DMS114 treated with DMSO at 0.1 percent for 48 hours (cell line): Measurements from ENCODE around the gene TXNDC8.
"Not testable (repeated sequence)": the region's sequence is repeated elsewhere in the genome, so short reads cannot be mapped to it uniquely, and the experiment has no call there.

Experiments
- DNase-seq: peaks from one replicate; lab custom pipeline; 2025; ENCODE audit not compliant: unreplicated experiment; lab: John Stamatoyannopoulos, UW

The TXNDC8 gene

GRCh38 chr9:110337727-110338126, at the start of gene TXNDC8:
TXNDC8 (minus strand) TSS chr9:110337863.
- DNase-seq = no peak

DNA sequence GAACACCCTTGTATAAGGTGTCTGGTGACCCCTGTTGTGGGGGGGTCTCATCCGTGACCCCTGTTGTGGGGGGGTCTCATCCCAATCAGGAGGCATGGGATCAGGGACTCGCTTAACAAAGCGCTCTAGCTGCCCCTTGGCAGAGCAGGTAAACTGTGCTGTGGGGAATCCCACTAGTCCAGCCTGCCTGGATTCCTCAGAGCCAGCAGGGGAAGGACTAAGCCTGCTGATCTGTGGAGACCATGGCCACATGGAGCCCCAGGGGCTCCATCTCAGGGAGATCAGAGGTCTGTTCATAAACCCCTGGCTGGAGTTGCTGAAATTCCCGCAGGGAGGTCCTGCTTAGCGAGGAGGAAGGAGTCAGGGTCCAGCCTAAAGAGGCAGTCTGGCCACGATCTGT, 45.8 kb upstream of the TXNDC8 start:
- DNase-seq = no peak

DNA sequence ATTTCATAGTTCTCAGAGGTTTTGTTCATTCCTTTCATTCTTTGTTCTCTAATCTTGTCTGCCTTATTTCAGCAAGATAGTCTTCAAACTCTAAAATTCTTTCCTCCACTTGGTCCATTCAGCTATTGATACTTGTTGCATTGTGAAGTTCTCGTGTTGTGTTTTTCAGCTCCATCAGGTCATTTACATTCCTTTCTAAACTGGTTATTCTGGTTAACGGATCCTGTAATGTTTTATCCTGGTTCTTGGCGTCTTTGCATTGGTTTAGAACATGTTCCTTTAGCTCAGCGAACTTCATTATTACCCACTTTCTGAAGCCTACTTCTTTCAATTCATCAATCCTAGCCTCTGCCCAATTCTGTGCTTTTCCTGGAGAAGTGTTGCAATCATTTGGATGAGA, 45.1 kb upstream of the TXNDC8 start:
- no peak for DNase-seq

- DNase-seq = no peak
Measured at GRCh38 chr9:110371411-110372007, 33.8 kb upstream of the TXNDC8 start.

DNA sequence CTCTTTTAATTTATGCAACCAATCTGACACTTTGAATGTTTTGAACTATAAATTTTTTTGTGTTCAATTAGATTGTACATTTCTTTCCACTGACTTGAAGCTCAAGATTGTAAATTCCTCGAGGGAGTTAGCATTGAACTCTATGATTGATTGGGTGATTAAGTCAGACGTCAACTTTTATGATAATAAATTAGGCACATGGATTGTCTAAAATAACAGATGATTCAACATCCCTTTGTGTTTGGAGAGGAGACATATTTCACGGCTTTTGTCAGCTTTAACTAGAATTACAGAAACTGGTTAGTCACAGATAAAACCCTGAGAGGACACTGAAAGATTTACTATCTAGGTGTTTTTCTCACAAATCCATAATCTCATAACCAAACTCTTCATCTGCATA, 32.7 kb upstream of the TXNDC8 start:
- no peak for DNase-seq

- no peak for DNase-seq
Measured at GRCh38 chr9:110364451-110364850, 26.8 kb upstream of the TXNDC8 start.

DNA sequence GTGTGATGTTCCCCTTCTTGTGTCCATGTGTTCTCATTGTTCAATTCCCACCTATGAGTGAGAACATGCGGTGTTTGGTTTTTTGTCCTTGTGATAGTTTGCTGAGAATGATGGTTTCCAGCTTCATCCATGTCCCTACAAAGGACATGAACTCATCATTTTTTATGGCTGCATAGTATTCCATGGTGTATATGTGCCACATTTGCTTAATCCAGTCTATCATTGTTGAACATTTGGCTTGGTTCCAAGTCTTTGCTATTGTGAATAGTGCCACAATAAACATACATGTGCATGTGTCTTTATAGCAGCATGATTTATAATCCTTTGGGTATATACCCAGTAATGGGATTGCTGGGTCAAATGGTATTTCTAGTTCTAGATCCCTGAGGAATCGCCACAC, 21.3 kb upstream of the TXNDC8 start:
- DNase-seq = not testable (repeated sequence)

DNA sequence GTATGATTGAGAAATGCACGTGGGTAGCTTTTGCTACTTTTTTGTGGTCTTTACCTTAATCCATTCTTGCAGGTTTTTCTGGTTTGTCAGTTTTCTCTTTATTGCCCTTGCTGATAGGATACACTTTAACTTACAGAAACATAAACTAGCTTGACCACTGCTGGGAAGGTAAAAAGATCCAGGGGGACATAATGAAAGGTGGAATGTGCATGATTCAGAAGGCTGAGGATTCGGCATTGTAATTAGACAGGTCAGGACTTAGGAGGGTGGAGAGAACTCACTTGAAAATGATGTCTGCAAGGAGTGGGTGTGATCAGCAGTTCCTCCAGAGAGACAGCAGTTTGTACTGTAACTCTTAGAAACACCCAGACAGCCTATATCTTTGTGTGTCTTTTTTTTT, 19.8 kb upstream of the TXNDC8 start:
- no peak for DNase-seq

DNA sequence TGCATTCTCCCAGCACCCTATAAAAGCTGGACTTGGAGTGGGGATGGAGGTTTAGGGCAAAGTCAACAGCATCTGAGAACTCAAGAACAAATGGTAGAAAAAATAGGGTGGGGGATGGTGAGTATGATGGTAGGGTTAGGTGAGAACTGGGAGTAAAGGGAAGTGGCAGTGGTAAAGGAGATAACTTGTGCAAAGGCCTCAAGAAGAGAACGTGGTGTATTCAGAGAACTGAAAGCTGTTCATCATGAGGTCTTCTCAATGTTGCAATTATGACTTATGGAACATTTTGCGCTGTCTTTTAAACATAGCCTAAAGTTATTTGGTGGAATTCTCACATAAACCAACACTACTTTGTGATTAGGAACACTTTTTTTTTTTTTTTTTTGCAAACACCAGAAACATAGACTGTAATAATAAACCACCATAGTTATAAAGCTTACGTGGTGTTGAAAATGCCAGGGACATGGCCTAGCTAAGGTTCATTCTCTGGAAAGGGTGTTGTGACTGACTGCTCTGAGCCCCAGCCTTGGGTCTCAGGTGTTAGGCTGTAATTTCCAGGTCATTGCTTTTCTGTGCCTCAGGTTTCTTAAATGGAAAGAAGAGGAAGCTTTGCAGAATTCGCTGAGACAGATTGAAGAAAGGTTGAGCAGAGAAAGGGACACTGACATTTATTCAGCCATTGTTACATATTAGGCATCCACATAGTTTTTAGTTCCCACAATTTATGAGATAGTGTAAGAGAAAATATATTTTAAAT, 19.2 kb upstream of the TXNDC8 start:
- no peak for DNase-seq

DNA sequence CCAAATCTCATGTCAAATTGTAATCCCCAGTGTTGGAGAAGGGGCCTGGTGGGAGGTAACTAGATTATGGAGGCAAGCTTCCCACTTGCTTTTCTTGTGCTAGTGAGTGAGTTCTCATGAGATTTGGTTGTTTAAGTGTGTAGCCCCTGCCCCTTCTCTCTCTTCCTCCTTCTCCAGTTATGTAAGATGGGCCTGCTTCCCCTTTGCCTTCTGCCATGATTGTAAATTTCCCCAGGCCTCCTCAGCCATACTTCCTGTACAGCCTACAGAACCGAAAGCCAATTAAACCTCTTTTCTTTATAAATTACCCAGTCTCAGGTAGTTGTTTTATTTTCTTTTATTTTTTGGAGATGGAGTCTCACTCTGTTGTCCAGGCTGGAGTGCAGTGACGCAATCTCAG, 18.2 kb upstream of the TXNDC8 start:
- no peak for DNase-seq

DNA sequence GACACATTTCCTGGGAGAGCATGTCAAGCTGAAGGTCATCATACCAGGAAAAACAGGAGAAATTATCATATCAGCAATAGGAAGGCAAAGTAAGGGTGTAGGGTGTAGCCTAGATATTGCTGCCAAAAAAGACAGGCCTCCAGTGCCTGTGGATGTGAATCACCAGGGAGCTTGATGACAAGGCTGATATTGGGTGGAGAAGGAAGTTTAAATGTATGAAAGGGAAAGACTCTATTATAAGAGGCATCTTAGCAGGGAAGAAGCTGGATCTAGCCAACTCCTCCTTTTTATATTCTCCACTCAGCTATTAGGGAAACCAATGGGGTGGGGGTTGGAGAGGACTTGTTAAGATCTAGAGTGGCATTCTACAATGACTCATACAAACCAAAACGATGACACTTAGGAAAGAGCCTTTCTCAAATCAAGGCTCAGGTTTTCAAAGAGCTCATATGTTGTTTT, 13.4 kb upstream of the TXNDC8 start:
- DNase-seq = no peak

DNA sequence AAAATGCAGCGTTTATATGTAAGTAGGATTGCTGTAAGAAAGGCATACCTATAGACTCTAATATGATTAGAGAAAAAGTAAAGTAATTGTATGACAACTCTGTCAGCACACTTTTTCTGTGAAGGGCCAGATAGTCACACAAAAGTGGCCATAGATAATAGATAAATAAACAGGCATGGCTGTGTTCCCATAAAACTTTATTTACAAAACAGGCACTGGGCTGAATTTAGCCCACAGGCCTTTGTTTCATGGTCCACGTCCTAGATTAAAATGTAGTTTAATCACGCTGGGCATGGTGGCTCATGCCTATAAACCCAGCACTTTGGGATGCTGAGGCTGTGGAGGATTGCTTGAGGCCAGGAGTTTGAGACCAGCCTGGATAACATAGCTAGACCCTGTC, 8.7 kb upstream of the TXNDC8 start:
- no peak for DNase-seq

DNA sequence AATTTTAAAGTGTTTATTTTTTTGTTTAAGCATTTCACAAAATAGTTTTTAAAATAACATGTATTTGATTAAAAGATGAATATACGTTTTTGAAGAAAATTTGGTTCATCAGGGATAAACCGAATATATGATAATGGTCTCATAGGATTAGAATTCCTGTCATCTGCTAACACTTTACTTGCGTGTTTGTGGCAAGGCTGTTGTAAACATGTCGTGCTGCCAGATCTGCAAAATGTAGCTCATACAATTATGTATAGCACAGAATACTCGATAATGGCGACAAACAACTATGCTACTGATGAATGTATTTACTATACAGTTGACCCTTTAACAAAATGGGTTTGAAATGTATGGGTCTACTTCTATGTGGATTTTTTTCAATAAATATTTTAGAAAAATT, 7.2 kb upstream of the TXNDC8 start:
- DNase-seq = no peak

- DNase-seq = no peak
Measured at GRCh38 chr9:110343551-110343950, 5.9 kb upstream of the TXNDC8 start.

DNA sequence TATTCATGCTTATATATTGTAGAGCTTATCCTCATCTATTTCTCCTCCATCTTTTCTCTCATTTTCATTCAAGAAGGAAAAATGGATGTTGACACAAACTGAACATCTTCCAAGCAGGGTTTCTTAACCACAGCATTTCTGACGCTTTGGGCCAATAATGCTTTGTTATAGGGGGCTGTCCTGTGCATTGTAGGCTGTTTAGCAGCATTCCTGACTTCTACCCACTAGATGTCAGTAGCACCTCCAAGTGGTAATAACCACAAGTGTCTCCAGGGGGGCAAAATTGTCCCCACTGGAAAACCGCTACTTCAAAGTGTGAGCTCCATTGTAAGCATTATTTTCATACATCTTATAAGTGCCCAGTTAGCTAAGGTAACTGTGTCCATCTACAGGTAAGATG, 2.6 kb upstream of the TXNDC8 start:
- no peak for DNase-seq

DNA sequence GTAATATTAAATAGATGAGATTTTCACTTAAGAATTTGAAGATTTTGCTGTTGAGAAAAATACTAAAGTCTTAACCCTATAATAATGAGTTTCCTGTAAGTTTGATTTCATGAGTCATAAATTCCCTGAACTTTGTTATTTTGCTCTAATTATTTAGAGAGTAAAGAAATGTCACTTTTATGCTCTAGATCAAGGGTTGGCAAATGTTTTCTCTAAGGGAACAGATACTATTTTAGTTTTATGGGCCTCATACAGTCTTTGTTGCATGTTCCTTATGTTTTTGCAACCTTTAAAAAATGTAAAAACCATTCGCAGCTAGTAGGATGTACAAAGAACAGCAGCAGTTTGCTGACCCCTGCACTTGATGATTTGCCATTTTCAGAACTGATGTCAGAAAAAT, 480 bp upstream of the TXNDC8 start:
- no peak for DNase-seq

DNA sequence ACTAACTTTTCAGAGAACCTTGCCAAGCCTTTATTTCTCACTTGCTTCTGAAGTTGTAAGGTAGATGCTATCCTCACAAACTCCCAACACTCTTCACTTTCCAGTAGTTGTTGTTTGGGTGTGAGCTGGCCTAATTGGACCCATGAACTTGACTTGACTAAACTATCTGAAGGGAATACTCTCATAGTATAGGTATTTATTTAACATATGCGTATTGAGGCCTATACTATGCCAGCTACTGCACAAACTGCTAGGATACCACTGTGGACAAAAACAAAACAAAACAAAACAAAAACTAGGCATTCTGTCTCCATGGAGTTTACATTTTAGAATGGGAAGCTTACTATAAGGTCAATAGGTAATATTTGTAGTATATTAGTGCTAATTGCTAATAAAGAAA, 1.3 kb downstream of the TXNDC8 start:
- no peak for DNase-seq

DNA sequence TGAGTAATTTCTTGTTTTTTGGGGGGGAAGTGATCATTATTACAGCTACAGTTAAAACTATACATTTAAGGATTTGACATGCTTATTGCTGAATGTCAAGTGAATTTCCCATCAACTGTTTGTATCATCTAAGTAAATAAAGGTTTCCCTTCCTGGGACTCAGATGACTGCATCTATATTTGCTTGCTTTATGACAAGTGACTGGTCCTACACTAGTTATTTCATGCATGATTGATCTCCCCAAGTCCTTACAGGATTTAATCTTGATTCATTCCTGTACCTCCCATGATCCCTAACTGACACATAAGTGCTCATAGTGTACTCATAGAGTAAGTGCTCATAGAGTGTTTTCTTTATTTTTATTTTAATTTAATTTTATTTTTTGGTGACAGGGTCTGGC, 2.8 kb downstream of the TXNDC8 start:
- DNase-seq = no peak

DNA sequence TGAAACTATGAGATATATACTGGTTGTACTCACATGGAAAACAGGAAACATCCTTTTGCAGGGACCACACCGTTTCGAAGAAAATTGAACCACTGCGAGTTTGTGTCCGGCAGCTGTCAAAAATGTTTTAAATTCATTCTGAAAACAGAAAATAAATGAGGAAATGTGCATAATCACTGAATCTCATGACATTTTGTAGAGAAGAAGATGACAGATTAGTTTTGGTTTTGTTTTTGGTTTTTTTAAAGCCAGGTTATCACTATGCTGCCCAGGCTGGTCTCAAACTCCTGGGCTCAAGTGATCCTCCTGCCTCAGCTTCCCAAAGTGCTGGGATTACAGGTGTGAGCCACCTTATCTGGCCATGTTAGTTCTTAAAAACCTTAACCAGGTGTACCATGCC, 3.5 kb downstream of the TXNDC8 start:
- no peak for DNase-seq

GRCh38 chr9:110332766-110333165, 4.9 kb downstream of the TXNDC8 start:
- no peak for DNase-seq

- DNase-seq = no peak
Measured at GRCh38 chr9:110330484-110331105, 7.1 kb downstream of the TXNDC8 start.

GRCh38 chr9:110329639-110330230, 7.9 kb downstream of the TXNDC8 start:
- no peak for DNase-seq
